NCI-H187 treated with DMSO at 0.1 percent for 48 hours (cell line): ENCODE results near the gene BYSL.

Source experiments
- DNase-seq: peaks from one replicate; lab custom pipeline; 2025; lab: John Stamatoyannopoulos, UW

BYSL gene, protein sequence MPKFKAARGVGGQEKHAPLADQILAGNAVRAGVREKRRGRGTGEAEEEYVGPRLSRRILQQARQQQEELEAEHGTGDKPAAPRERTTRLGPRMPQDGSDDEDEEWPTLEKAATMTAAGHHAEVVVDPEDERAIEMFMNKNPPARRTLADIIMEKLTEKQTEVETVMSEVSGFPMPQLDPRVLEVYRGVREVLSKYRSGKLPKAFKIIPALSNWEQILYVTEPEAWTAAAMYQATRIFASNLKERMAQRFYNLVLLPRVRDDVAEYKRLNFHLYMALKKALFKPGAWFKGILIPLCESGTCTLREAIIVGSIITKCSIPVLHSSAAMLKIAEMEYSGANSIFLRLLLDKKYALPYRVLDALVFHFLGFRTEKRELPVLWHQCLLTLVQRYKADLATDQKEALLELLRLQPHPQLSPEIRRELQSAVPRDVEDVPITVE

DNA sequence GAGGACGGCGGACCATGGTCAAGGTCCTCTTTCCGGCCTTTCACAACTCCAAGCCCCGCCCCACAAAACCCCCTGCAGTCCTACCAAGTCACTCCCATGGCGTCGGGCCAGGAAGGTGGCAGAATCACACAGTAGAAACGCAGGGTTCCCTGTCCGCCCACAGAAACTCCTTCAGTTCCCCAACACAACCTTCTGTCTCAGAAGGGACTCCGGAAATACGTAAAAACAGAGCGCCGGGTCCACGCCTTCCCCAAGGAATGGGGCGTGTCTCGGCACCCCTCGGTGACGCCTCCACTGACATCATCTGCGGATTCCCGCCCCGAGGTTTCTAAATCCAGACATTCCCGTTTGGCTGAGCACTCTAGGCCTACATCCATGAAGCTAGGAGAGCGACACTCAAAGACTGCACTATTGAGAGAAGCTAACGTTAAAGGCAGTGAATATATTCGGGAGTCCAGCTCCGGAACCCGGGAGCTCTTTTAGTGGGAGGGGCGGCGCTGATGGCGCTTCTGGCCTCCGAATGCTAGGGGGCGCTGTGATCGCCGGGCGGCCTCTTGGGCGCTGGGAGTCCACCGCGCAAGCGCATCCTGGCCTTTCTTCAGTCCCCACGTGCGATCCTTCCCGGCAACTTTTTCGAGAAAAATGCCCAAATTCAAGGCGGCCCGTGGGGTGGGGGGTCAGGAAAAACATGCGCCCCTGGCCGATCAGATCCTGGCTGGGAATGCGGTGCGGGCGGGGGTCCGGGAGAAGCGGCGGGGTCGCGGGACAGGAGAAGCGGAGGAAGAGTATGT, at the start of gene BYSL, which contains the start of gene MED20:
TSS of gene BYSL (plus strand) at position 579 of the 791 bp plus-strand sequence. CDS start at position 643, 64 bp downstream.
TSS of gene MED20 (minus strand) at position 219 of the 791 bp plus-strand sequence. CDS start at position 98, 121 bp downstream.
- DNase-seq, result peak; percentile 76

GRCh38 chr6:41871691-41872090, 49.6 kb upstream of the BYSL start:
- DNase-seq, result no peak

DNA sequence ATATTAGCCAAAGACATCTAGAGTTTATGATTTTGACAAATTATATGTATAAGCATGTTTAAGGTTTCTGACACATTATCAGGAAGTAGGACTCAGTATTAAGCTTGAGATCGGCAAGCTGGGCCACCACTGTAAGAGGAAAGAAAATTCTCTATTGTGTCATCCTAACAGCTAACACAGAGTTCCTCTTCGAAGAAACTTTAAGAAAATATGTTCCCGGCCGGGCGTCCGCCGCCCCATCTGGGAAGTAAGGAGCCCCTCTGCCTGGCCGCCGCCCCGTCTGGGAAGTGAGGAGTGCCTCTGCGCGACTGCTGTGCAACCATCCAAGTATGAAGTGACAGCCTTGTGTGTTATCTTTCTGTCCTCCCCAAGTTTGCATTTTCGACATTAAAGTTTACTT, 49.2 kb upstream of the BYSL start:
- DNase-seq, result no peak

DNA sequence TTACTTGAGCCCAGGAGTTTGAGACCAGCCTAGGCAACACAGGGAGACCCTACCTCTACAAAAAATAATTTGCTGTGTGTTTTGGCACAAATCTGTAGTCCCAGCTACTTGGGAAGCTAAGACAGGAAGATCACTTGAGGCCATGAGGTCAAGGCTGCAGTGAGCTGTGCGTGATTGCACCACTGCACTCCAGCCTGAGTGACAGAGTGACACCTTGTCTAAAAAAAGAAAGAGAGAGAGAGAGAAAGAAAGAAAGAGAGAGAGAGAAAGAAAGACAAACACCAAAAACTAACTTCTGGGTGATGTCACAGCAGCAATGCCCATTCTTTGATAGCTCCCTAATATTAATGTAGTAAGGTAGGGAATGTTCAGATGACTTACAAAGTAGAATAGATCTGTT, 46.6 kb upstream of the BYSL start:
- DNase-seq, result no peak

GRCh38 chr6:41877051-41877680, 44.1 kb upstream of the BYSL start:
- no peak for DNase-seq

DNA sequence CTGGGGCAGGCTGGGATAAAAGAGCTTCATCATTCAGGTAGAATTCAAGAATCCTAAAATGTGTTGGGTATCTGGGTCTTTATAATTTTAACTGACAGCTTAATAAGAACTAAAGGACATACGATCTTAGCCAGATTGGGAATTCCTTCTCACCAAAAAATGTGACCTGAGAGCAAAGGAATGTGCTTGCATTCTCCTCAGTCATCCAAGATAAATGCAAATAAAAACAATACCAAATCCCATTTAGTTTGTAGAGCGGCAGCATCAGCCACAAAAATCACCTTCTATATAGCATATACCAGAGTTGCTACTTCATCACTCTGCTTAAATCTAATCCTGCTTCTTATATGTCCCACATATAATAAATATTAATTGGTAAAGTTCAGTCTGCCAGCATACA, 43.1 kb upstream of the BYSL start:
- DNase-seq, result no peak

- DNase-seq, result no peak
These were observed 42.3 kb upstream of the BYSL start for GRCh38 chr6:41878961-41879405.

DNA sequence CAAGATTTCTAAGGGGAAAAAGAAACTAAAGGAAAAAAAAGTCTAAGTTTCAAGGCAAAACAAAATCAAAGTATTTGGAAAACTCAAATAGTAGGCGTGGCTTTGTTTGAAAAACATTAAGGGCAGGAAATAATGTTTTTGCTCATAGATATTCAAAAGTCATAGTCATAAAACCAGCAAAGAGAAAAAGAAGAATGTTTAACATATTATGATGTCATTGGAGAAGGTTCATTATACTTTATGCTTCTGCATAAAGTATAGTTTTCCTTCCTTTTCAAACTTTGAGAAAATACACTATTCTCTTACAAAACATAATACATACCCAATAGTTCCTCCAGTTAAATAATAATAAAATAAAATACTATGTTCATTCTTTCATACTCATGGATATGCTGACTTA, 39.8 kb upstream of the BYSL start:
- no peak for DNase-seq

- DNase-seq, result no peak
These were observed 36.3 kb upstream of the BYSL start for GRCh38 chr6:41884957-41885356.

GRCh38 chr6:41885930-41886329, 35.4 kb upstream of the BYSL start:
- no peak for DNase-seq

GRCh38 chr6:41887331-41887751, 34.0 kb upstream of the BYSL start:
- DNase-seq, result no peak

DNA sequence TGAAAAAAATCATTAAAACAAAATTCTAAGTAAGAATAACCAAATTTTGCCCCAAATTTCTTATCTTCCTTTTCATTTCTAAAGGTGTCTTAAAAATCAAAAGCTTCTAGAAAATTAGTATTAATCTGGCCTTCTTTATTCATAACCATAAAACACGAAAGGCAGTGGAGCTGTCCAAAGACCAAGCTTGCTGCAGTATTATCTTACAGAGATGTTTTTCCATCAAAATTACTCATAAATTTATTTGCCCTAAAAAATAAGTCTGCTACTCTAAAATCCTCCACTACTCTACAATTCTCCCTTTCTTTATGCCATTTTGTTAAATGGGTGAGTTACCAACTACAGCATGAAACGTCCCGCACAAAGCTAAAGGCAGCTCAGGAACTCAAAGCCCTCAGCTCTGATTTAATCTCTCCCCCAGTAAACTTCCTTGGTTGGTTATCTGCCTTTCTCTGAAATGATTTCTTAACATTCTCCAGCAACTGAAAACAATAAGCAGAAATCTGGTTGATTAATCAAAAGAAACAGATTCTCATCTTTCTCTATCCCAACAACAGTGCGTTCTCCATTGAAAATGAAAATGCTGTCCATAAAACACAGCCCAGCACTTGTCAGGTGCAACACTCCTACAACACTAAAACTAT, 28.3 kb upstream of the BYSL start:
- DNase-seq, result no peak

- DNase-seq, result no peak
These were observed 26.7 kb upstream of the BYSL start for GRCh38 chr6:41894366-41895299.

DNA sequence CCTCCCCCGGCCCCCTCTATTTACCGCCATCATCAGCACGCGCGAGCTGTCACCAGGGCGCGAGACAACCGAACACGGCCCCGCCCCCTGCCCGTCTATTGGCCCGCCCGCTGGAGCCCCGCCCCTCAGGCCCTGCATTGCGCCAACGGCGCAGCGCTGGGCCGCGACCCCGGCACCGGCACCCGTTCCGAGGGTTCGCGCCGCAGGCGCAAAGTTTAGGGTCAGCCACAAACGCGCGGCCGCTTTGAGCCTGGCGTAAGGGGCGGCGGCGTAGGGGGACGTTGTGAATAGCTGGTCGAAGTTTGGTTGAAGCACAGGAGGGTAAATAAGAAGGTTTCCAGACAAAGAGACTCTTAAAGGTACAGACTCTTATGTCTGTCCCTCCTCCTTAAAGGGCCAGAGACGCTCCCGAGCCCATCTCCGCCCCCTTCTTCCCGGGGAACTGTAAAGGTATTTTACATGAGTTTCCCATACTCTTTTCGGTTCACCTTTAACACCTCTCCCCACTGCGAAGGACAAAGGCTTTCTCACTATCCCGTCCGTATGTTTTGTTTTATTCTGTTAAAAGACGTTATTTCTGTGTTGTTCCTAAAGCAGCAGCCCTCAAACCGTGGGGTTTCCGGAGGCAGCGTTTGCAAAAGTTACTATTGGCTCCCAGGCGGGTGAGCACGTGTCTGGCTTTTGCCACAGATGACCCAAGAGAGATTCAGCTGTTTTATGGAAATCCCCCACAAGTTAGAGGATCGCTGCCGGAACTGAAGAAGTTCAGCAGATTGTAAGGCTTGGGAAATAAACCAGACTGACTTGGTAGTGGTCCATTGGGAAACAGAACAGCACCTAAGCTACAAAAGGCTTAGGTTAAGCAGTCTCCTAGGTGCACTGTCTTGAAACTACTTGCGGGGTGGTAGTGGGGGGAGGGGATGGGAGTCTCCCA, 25.7 kb upstream of the BYSL start, which contains the start of gene USP49:
TSS of gene USP49 (minus strand) at position 76 of the 934 bp plus-strand sequence. CDS start 88,392 bp downstream, outside the sequence.
- peak; percentile 34 for DNase-seq

GRCh38 chr6:41896281-41896680, 25.0 kb upstream of the BYSL start:
- DNase-seq, result no peak

DNA sequence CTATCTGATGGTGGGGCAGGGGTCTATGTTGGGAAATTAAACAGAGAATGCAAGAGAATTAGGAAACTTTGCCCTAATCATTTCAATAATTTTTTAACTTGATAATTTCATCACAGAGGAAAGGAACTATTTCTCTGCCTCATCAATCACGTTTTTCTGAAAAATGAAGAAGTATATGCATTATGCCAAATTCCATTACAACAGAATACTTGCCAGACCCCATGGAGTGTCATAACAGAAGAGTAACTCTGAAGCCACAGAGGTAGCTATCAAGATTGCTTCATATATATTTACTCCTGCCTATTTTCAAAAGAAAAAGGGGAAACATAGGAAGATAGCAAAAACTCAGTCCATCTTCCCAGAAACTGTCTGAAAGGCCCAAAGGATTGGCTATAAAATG, 20.4 kb upstream of the BYSL start:
- no peak for DNase-seq

GRCh38 chr6:41901882-41902519, 19.3 kb upstream of the BYSL start:
- DNase-seq, result no peak

GRCh38 chr6:41909727-41910126, 11.6 kb upstream of the BYSL start:
- DNase-seq, result no peak

- no peak for DNase-seq
These were observed 7.0 kb upstream of the BYSL start for GRCh38 chr6:41914343-41914742.
